GM06990 (cell line): ENCODE data around the gene ANKRD30A.
"Not testable (repeated sequence)": the region's sequence is repeated elsewhere in the genome, so short reads cannot be mapped to it uniquely, and the experiment has no call there.

Experiments used
- DNase-seq: peaks from one replicate; pipeline ENCODE4 v3.0.0-alpha.2; 2011; ENCODE audit not compliant: insufficient read length; ENCODE audit errors: extremely low read depth
- H3K27me3 ChIP-seq: replicated peaks from 2 replicates; pipeline ENCODE4 v1.6.0; 2011; ENCODE audit warnings: low read length; ENCODE audit not compliant: control insufficient read depth, insufficient read depth
- H3K36me3 ChIP-seq: 2 replicates; pipeline ENCODE4 v1.5.1; 2011; ENCODE audit warnings: low read length; ENCODE audit not compliant: control insufficient read depth, insufficient read depth
- H3K4me3 ChIP-seq: replicated peaks from 2 replicates; pipeline ENCODE4 v1.5.1; 2011; ENCODE audit warnings: low read depth, mild to moderate bottlenecking, control low read depth, low read length
- CTCF ChIP-seq: IDR thresholded peaks from 2 replicates; pipeline ENCODE4 v1.5.1; 2011; ENCODE audit warnings: low read length, control low read depth, mild to moderate bottlenecking, inconsistent platforms; ENCODE audit not compliant: insufficient read depth, poor library complexity, severe bottlenecking

The ANKRD30A gene

GRCh38 chr10:37124532-37124931 lies 866 bp upstream of the ANKRD30A start:
- Histone ChIP-seq H3K27me3 (no peaks in the 10 kb centered on the region), H3K36me3 (no peaks in the 10 kb centered on the region), H3K4me3 (no peak overlapping the region)
- DNase-seq, result no peak
- no peak for TF ChIP-seq CTCF

GRCh38 chr10:37125921-37126320 lies 523 bp downstream of the ANKRD30A start:
- Histone ChIP-seq H3K36me3 (no peaks in the 10 kb centered on the region), H3K4me3 (no peak overlapping the region), H3K27me3 (no peaks in the 10 kb centered on the region)
- DNase-seq, result no peak
- TF ChIP-seq CTCF, result no peak

GRCh38 chr10:37146443-37146842 lies 21.0 kb downstream of the ANKRD30A start:
- no peak for TF ChIP-seq CTCF
- Histone ChIP-seq H3K36me3 (no peaks in the 10 kb centered on the region), H3K4me3 (no peak overlapping the region), H3K27me3 (no peaks in the 10 kb centered on the region)
- DNase-seq, result no peak

- H3K36me3 ChIP-seq, DNase-seq, H3K27me3 ChIP-seq, H3K4me3 ChIP-seq: not testable (repeated sequence)
These were observed 37.0 kb downstream of the ANKRD30A start for GRCh38 chr10:37162430-37162829.

- not testable (repeated sequence) for H3K27me3 ChIP-seq, DNase-seq, H3K36me3 ChIP-seq, H3K4me3 ChIP-seq
These were observed 46.5 kb downstream of the ANKRD30A start for GRCh38 chr10:37171945-37172344.

GRCh38 chr10:37178296-37178695 lies 52.9 kb downstream of the ANKRD30A start:
- not testable (repeated sequence) for H3K4me3 ChIP-seq, DNase-seq, H3K36me3 ChIP-seq, H3K27me3 ChIP-seq

- H3K4me3 ChIP-seq, H3K36me3 ChIP-seq, H3K27me3 ChIP-seq, DNase-seq: not testable (repeated sequence)
These were observed 57.3 kb downstream of the ANKRD30A start for GRCh38 chr10:37182719-37183118.

- Histone ChIP-seq H3K36me3 (no peaks in the 10 kb centered on the region), H3K27me3 (no peaks in the 10 kb centered on the region), H3K4me3 (no peak overlapping the region)
- TF ChIP-seq CTCF, result no peak
- no peak for DNase-seq
These were observed 80.7 kb downstream of the ANKRD30A start for GRCh38 chr10:37206132-37206531.
